CD14-positive monocyte (primary cell): ENCODE measurements around the gene CTNNA2. TPM values are rescaled to one million over a fixed set of nuclear protein-coding genes. Genes with fewer than 3 reads are reported as not detected.

Experiments used
- DNase-seq, 3 donors: peaks; one replicate each; pipeline ENCODE4 v3.0.0-alpha.2; 2011 to 2022
- H2AFZ ChIP-seq: 2 replicates; pipeline ENCODE4 v1.6.0; 2012; ENCODE audit warnings: mild to moderate bottlenecking, low read depth, low read length, inconsistent platforms; ENCODE audit not compliant: insufficient read depth, poor library complexity, severe bottlenecking
- H3K27ac ChIP-seq, 2 donors: 1 replicate in 1 of 2; 2 replicates in 1 of 2; pipeline ENCODE4 v1.5.1; 2012 to 2013; ENCODE audit warnings: low read length in 2 of 2, control low read depth in 1 of 2, inconsistent platforms in 1 of 2, low read depth in 1 of 2, mild to moderate bottlenecking in 1 of 2
- H3K27me3 ChIP-seq, 2 donors: one replicate each; pipeline versions ENCODE4 v1.6.0 to v1.6.1; 2011 to 2013; ENCODE audit warnings: low read length in 2 of 2; ENCODE audit not compliant: control insufficient read depth in 2 of 2, insufficient read depth in 2 of 2
- H3K36me3 ChIP-seq, 2 donors: replicated peaks in 1 of 2; 1 replicate in 1 of 2; 2 replicates in 1 of 2; pipeline versions ENCODE4 v1.5.1 to v1.6.1; 2012 to 2013; ENCODE audit warnings: low read length in 2 of 2, control low read depth in 1 of 2, inconsistent platforms in 1 of 2, mild to moderate bottlenecking in 1 of 2; ENCODE audit not compliant: insufficient read depth in 2 of 2, control insufficient read depth in 1 of 2
- H3K4me1 ChIP-seq, 2 donors: 1 replicate in 1 of 2; 2 replicates in 1 of 2; pipeline versions ENCODE4 v1.5.1 to v1.6.1; 2012 to 2013; ENCODE audit warnings: low read length in 2 of 2, control low read depth in 1 of 2, inconsistent platforms in 1 of 2, mild to moderate bottlenecking in 1 of 2, moderate library complexity in 1 of 2; ENCODE audit not compliant: insufficient read depth in 2 of 2, control insufficient read depth in 1 of 2
- H3K4me2 ChIP-seq: replicated peaks from 2 replicates; pipeline ENCODE3; 2012; ENCODE audit warnings: low read length, moderate library complexity, mild to moderate bottlenecking; ENCODE audit not compliant: poor library complexity, severe bottlenecking; ENCODE audit errors: extremely low read depth
- H3K4me3 ChIP-seq, 3 experiments: fragments of 200-600 bp in 1 of 3; sonication (generic) in 1 of 3; replicated peaks in 1 of 3; 1 replicate in 2 of 3; 2 replicates in 1 of 3; pipeline ENCODE4 v1.5.1; 2011 to 2013; ENCODE audit warnings: low read length in 3 of 3, mild to moderate bottlenecking in 3 of 3, control low read depth in 2 of 3, low read depth in 2 of 3, inconsistent platforms in 1 of 3, moderate library complexity in 1 of 3
- H3K79me2 ChIP-seq: 2 replicates; pipeline ENCODE4 v1.6.0; 2012; ENCODE audit warnings: mild to moderate bottlenecking, control low read depth, inconsistent platforms, low read length, moderate library complexity; ENCODE audit not compliant: insufficient read depth
- H3K9ac ChIP-seq: 2 replicates; pipeline ENCODE4 v1.6.0; 2017; ENCODE audit warnings: low read length, mild to moderate bottlenecking; ENCODE audit not compliant: insufficient read depth, poor library complexity, severe bottlenecking
- H3K9me3 ChIP-seq, 2 donors: replicated peaks in 1 of 2; 1 replicate in 1 of 2; 2 replicates in 1 of 2; pipeline versions ENCODE4 v1.5.1 to v1.6.1; 2012 to 2013; ENCODE audit warnings: low read length in 2 of 2, control low read depth in 1 of 2; ENCODE audit not compliant: control insufficient read depth in 1 of 2, insufficient read depth in 1 of 2
- H4K20me1 ChIP-seq: 2 replicates; pipeline ENCODE4 v1.6.0; 2012; ENCODE audit warnings: mild to moderate bottlenecking, low read length, control low read depth, moderate library complexity; ENCODE audit not compliant: insufficient read depth
- H3K27ac Mint-ChIP-seq, 7 donors: one replicate each; pipeline ENCODE4 v1.8.0; 2020; ENCODE audit warnings: mild to moderate bottlenecking in 7 of 7, mixed read lengths in 7 of 7, moderate library complexity in 6 of 7, inconsistent platforms in 2 of 7
- H3K27me3 Mint-ChIP-seq, 3 donors: one replicate each; pipeline ENCODE4 v1.8.0; 2021 to 2022; ENCODE audit warnings: low read depth in 3 of 3, mild to moderate bottlenecking in 3 of 3, mixed read lengths in 3 of 3, moderate library complexity in 3 of 3, inconsistent platforms in 1 of 3
- H3K36me3 Mint-ChIP-seq, 2 donors: one replicate each; pipeline ENCODE4 v1.8.0; 2020; ENCODE audit warnings: mixed read lengths in 2 of 2, inconsistent platforms in 1 of 2, mild to moderate bottlenecking in 1 of 2
- H3K4me1 Mint-ChIP-seq: one replicate; pipeline ENCODE4 v1.8.0; 2020; ENCODE audit warnings: mild to moderate bottlenecking, mixed read lengths
- H3K4me3 Mint-ChIP-seq, 2 donors: one replicate each; pipeline ENCODE4 v1.8.0; 2020; ENCODE audit warnings: mild to moderate bottlenecking in 2 of 2, mixed read lengths in 2 of 2, moderate library complexity in 1 of 2
- H3K9me3 Mint-ChIP-seq, 7 donors: one replicate each; pipeline ENCODE4 v1.8.0; 2020 to 2022; ENCODE audit warnings: mixed read lengths in 7 of 7, mild to moderate bottlenecking in 6 of 7, moderate library complexity in 6 of 7, inconsistent platforms in 2 of 7
- WGBS: methylation state at CpG from one replicate; pipeline ENCODE4 v1.1.5; 2013; ENCODE audit warnings: missing lambda C conversion rate; ENCODE audit not compliant: insufficient coverage; 5-methylcytosine and 5-hydroxymethylcytosine counted together
- intact Hi-C, 2 donors: fragments of 100-400 bp; cut with micrococcal nuclease; formaldehyde crosslinking; loops; one replicate each; pipeline versions ENCODE4 v1.15.0 to v1.15.1; 2023
- polyA plus RNA-seq, 3 donors: library from polyadenylated mRNA; depleted of rRNA in 1 of 3; unstranded in 2 of 3; stranded (reverse) in 1 of 3; fragments of 300-500 nt in 2 of 3; fragments of >200 nt in 1 of 3; fragmentation: Illumina TruSeq in 2 of 3; gene quantifications; 1 replicate in 2 of 3; 2 replicates in 1 of 3; pipeline ENCODE4 v1.2.3, GENCODE V29; 2012 to 2021
- TF ChIP-seq, protein P1 (sequence below): fragments of 200-600 bp; IDR thresholded peaks from one replicate; pipeline ENCODE4 v1.8.0; 2022; ENCODE audit warnings: antibody characterized with exemption, mild to moderate bottlenecking

CTNNA2 gene
- polyA plus RNA-seq, 3 donors = not detected

GRCh38 chr2:80417737-80418136 lies 904.9 kb downstream of the CTNNA2 start:
- no peak for DNase-seq
- no peak overlapping the region for H3K27ac ChIP-seq
- Mint-ChIP-seq H3K4me3 (no peak overlapping the region), H3K27ac (no peak overlapping the region), H3K27me3 (no peaks in the 10 kb centered on the region), H3K36me3 (no peaks in the 10 kb centered on the region), H3K4me1 (no peaks in the 10 kb centered on the region), H3K9me3 (peaks cover 0 to 8% (median 4%) of the 10 kb centered on the region in 7 donors)
- WGBS = 80% methylated on average over 1 of the region's 1 CpG
- intact Hi-C loops = no loop called here
- H3K36me3 ChIP-seq = no peaks in the 10 kb centered on the region
- H4K20me1 ChIP-seq = no peaks in the 10 kb centered on the region
- no peak overlapping the region for H3K4me3 ChIP-seq
- TF ChIP-seq, protein P1, sequence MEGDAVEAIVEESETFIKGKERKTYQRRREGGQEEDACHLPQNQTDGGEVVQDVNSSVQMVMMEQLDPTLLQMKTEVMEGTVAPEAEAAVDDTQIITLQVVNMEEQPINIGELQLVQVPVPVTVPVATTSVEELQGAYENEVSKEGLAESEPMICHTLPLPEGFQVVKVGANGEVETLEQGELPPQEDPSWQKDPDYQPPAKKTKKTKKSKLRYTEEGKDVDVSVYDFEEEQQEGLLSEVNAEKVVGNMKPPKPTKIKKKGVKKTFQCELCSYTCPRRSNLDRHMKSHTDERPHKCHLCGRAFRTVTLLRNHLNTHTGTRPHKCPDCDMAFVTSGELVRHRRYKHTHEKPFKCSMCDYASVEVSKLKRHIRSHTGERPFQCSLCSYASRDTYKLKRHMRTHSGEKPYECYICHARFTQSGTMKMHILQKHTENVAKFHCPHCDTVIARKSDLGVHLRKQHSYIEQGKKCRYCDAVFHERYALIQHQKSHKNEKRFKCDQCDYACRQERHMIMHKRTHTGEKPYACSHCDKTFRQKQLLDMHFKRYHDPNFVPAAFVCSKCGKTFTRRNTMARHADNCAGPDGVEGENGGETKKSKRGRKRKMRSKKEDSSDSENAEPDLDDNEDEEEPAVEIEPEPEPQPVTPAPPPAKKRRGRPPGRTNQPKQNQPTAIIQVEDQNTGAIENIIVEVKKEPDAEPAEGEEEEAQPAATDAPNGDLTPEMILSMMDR = no peak
- no peaks in the 10 kb centered on the region for H3K4me1 ChIP-seq
- H3K9ac ChIP-seq = no peak overlapping the region
- no peak overlapping the region for H3K4me2 ChIP-seq
- H3K79me2 ChIP-seq = no peaks in the 10 kb centered on the region
- peaks cover 1 to 9% of the 10 kb centered on the region in 2 donors for H3K9me3 ChIP-seq
- no peaks in the 10 kb centered on the region for H3K27me3 ChIP-seq
- H2AFZ ChIP-seq = no peak overlapping the region

- 78% methylated on average over 3 of the region's 6 CpGs for WGBS
- peaks cover 0 to 11% (median 4%) of the 10 kb centered on the region in 7 donors for H3K9me3 Mint-ChIP-seq
- Histone ChIP-seq H3K27me3 (no peaks in the 10 kb centered on the region), H3K9ac (no peak overlapping the region), H3K4me1 (no peaks in the 10 kb centered on the region), H4K20me1 (no peaks in the 10 kb centered on the region), H3K79me2 (no peaks in the 10 kb centered on the region), H3K4me3 (no peak overlapping the region), H3K36me3 (no peaks in the 10 kb centered on the region), H2AFZ (no peak overlapping the region), H3K4me2 (no peak overlapping the region), H3K27ac (no peak overlapping the region), H3K9me3 (no peaks in the 10 kb centered on the region)
- no peaks in the 10 kb centered on the region for H3K4me1 Mint-ChIP-seq
- H3K4me3 Mint-ChIP-seq = no peak overlapping the region
- no peaks in the 10 kb centered on the region for H3K27me3 Mint-ChIP-seq
- no peak overlapping the region for H3K27ac Mint-ChIP-seq
- TF ChIP-seq, protein P1 = no peak
- intact Hi-C loops = no loop called here
- H3K36me3 Mint-ChIP-seq = no peaks in the 10 kb centered on the region
- DNase-seq = no peak
These were observed 907.8 kb downstream of the CTNNA2 start for GRCh38 chr2:80420530-80421208.
